IMR-90 (cell line): ENCODE data around the gene C1QTNF1. TPM values are rescaled to one million over a fixed set of nuclear protein-coding genes. Genes with fewer than 3 reads are reported as not detected.

ENCODE experiments used
- polyA plus RNA-seq, 3 experiments: library from polyadenylated mRNA; depleted of rRNA; stranded (reverse); fragments of >200 nt; gene quantifications; 2 replicates each; pipeline ENCODE4 v1.2.3, GENCODE V29; 2012; ENCODE audit warnings: low replicate concordance in 1 of 3
- total RNA-seq: library from RNA; depleted of rRNA; stranded (reverse); fragments of >200 nt; gene quantifications from 2 replicates; pipeline ENCODE4 v1.2.3, GENCODE V29; 2012; rRNA removed

C1QTNF1 gene
- total and polyA plus RNA-seq, 2 of the 4 experiments (the other 2 are of a cell fraction), result 3.4 to 8.4 TPM

Other genes with a start within 250 kb of the C1QTNF1 start
- 7.9 and 8.3 TPM in 2 replicates for gene CYTH1, start 241.9 kb upstream of the C1QTNF1 start, total RNA-seq
- gene CYTH1, start 241.9 kb upstream of the C1QTNF1 start, polyA plus RNA-seq (2012; rRNA removed), result 10.1 and 12.4 TPM in 2 replicates
- 28.3 and 30.6 TPM in 2 replicates for gene USP36, start 183.4 kb upstream of the C1QTNF1 start, total RNA-seq
- gene USP36, start 183.4 kb upstream of the C1QTNF1 start, polyA plus RNA-seq (2012; rRNA removed), result 38.3 and 39.7 TPM in 2 replicates
- 0.56 and 0.72 TPM in 2 replicates for gene CEP295NL, start 121.0 kb upstream of the C1QTNF1 start, total RNA-seq
- 0.11 and 0.31 TPM in 2 replicates for gene CEP295NL, start 121.0 kb upstream of the C1QTNF1 start, polyA plus RNA-seq (2012; rRNA removed)
- gene TIMP2, start 98.8 kb upstream of the C1QTNF1 start, total RNA-seq, result 43.9 and 48.6 TPM in 2 replicates
- 352 and 416 TPM in 2 replicates for gene TIMP2, start 98.8 kb upstream of the C1QTNF1 start, polyA plus RNA-seq (2012; rRNA removed)
- gene LGALS3BP, start 44.2 kb upstream of the C1QTNF1 start, total RNA-seq, result 33.7 and 34.7 TPM in 2 replicates
- 249 and 273 TPM in 2 replicates for gene LGALS3BP, start 44.2 kb upstream of the C1QTNF1 start, polyA plus RNA-seq (2012; rRNA removed)
- 50.0 and 51.8 TPM in 2 replicates for gene CANT1, start 14.4 kb upstream of the C1QTNF1 start, total RNA-seq
- gene CANT1, start 14.4 kb upstream of the C1QTNF1 start, polyA plus RNA-seq (2012; rRNA removed), result 73.4 and 90.7 TPM in 2 replicates
- gene ENGASE, start 50.7 kb downstream of the C1QTNF1 start, total RNA-seq, result 2.5 and 3.9 TPM in 2 replicates
- 10.4 and 12.1 TPM in 2 replicates for gene ENGASE, start 50.7 kb downstream of the C1QTNF1 start, polyA plus RNA-seq (2012; rRNA removed)